ENCODE measurements around the gene MACROD2. TPM values are rescaled to one million over a fixed set of nuclear protein-coding genes. Genes with fewer than 3 reads are reported as not detected.

MACROD2 gene
- total RNA-seq, 1 experiment from 2014 or later = 3.7 TPM

DNA sequence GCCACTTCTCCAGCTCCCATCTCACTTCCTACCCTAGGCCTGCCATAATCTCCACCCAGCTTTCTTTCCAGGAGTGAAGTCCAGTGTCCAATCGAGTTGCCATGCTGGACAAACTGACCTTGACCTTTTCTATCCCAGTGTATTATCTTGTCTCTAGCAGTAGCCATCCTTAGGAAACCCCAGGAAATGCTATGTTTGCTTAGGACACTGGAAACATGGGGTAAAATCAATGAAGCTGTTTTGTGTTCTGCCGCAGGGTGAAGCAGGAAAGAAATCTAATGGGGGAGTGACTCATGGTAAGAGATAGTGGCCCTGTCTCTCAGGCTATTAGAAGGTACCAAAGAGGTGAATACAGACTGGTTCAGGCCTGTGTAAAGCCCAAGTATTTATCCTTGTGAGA lies 1452.2 kb downstream of the MACROD2 start:
- DNase-seq (ENCODE audit: low read depth, low spot score) (no peak), ATAC-seq (no peak)
- Histone ChIP-seq H3K9me3 (ENCODE audit: control insufficient read depth in 1 of 2, insufficient read depth in 1 of 2, low read depth in 1 of 2, low read length in 2 of 2) (peaks cover 4 to 17% of the 10 kb centered on the region in 2 experiments; a peak in 2 of 4 replicates), H3K4me1 (ENCODE audit: control insufficient read depth in 1 of 2, insufficient read depth in 2 of 2, low read length in 2 of 2) (no peaks in the 10 kb centered on the region), H3K27me3 (ENCODE audit: insufficient read depth, low read length) (no peaks in the 10 kb centered on the region), H4K20me1 (ENCODE audit: insufficient read depth) (no peaks in the 10 kb centered on the region), H3K27ac (ENCODE audit: low read depth, low read length) (no peak overlapping the region), H3K36me3 (ENCODE audit: control insufficient read depth in 1 of 2, insufficient read depth in 2 of 2, low read length in 2 of 2) (no peaks in the 10 kb centered on the region), H3K79me2 (ENCODE audit: insufficient read depth, low read length) (no peaks in the 10 kb centered on the region), H3K9ac (ENCODE audit: low read length) (no peak overlapping the region), H3K4me3 (replicated peaks in 1 of 2; ENCODE audit: low read depth in 1 of 2, low read length in 2 of 2) (no peak overlapping the region), H3K9me2 (ENCODE audit: insufficient read depth) (no peaks in the 10 kb centered on the region), H3K4me2 (ENCODE audit: low read length) (no peak overlapping the region), H2AFZ (ENCODE audit: low read depth, low read length, poor library complexity, severe bottlenecking) (no peak overlapping the region)
- ChIA-PET POLR2A (no interaction called here), CTCF (no interaction called here), RAD21 (ENCODE audit: low non-redundant PET in 1 of 2, low total read pairs in 2 of 2, uncharacterized antibody in 2 of 2, unreplicated experiment in 2 of 2) (no interaction called here)
- no peak for TF ChIP-seq CBX3 (IDR thresholded peaks at IDR 0.05; ENCODE audit: low read depth)
- no peak for TF ChIP-seq SP1 (IDR thresholded peaks at IDR 0.05; ENCODE audit: low read depth)
- no peak for TF ChIP-seq RAD21 (IDR thresholded peaks at IDR 0.05; ENCODE audit: low read depth)
- no peak for TF ChIP-seq FOSL1 (IDR thresholded peaks at IDR 0.05; ENCODE audit: low read depth)
- no peak for TF ChIP-seq POLR2AphosphoS5 (IDR thresholded peaks at IDR 0.05; ENCODE audit: low read depth, low read length)
- no peak for TF ChIP-seq ELF1 (IDR thresholded peaks at IDR 0.05; ENCODE audit: borderline replicate concordance, low read depth)
- intact Hi-C loops (cut with micrococcal nuclease) = no loop called here
- no TSS peak for BruUV-seq (replicated peaks)

DNA sequence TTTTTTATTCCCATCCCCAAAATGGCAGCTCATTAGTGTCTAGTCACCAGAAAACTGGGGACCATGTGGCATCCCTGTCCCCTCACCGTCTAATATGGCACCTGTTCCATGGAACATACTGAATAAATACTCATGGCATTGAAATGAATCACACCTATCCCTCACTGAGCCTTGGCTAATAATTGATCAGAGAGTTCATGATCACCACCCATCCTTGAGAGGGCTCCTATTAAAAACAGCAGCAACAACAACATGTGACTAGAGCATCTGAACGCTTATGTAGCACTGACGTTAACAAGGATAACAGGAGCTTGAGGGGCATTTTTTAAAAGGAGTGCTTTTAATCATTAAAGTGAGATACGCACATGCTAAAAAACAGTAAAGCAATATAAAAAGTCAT lies 1453.7 kb downstream of the MACROD2 start:
- ATAC-seq = no peak
- H3K9ac ChIP-seq (ENCODE audit: low read length) = no peak overlapping the region
- POLR2A ChIA-PET = no interaction called here
- H3K9me2 ChIP-seq (ENCODE audit: insufficient read depth) = no peaks in the 10 kb centered on the region
- no peaks in the 10 kb centered on the region for H4K20me1 ChIP-seq (ENCODE audit: insufficient read depth)
- TF ChIP-seq RAD21 (IDR thresholded peaks at IDR 0.05; ENCODE audit: low read depth) (no peak), EZH2phosphoT487 (IDR thresholded peaks at IDR 0.05; ENCODE audit: borderline replicate concordance) (no peak), ZNF274 (IDR thresholded peaks at IDR 0.05; ENCODE audit: low read depth, low read length) (no peak), SRF (IDR thresholded peaks at IDR 0.05; ENCODE audit: low read depth) (no peak), ZFX (IDR thresholded peaks at IDR 0.05) (no peak), CBX3 (IDR thresholded peaks at IDR 0.05; ENCODE audit: low read depth) (no peak), TCF7L2 (IDR thresholded peaks at IDR 0.05; ENCODE audit: borderline replicate concordance, extremely low read depth, insufficient read depth, insufficient read length) (no peak), EGR1 (IDR thresholded peaks at IDR 0.05; ENCODE audit: low read depth) (no peak), POLR2AphosphoS5 (IDR thresholded peaks at IDR 0.05; ENCODE audit: low read depth, low read length) (no peak), YY1 (IDR thresholded peaks at IDR 0.05; ENCODE audit: extremely low read depth, insufficient replicate concordance, low read depth, low read length) (no peak), FOSL1 (IDR thresholded peaks at IDR 0.05; ENCODE audit: low read depth) (no peak)
- TF ChIP-seq, protein P1, sequence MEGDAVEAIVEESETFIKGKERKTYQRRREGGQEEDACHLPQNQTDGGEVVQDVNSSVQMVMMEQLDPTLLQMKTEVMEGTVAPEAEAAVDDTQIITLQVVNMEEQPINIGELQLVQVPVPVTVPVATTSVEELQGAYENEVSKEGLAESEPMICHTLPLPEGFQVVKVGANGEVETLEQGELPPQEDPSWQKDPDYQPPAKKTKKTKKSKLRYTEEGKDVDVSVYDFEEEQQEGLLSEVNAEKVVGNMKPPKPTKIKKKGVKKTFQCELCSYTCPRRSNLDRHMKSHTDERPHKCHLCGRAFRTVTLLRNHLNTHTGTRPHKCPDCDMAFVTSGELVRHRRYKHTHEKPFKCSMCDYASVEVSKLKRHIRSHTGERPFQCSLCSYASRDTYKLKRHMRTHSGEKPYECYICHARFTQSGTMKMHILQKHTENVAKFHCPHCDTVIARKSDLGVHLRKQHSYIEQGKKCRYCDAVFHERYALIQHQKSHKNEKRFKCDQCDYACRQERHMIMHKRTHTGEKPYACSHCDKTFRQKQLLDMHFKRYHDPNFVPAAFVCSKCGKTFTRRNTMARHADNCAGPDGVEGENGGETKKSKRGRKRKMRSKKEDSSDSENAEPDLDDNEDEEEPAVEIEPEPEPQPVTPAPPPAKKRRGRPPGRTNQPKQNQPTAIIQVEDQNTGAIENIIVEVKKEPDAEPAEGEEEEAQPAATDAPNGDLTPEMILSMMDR (IDR thresholded peaks at IDR 0.05 in 2 of 3, conservative IDR thresholded peaks at IDR 0.05 in 1 of 3; ENCODE audit: borderline replicate concordance in 1 of 3, insufficient read depth in 1 of 3, low read depth in 2 of 3, low read length in 2 of 3) = no peak
- TF ChIP-seq, protein P2, sequence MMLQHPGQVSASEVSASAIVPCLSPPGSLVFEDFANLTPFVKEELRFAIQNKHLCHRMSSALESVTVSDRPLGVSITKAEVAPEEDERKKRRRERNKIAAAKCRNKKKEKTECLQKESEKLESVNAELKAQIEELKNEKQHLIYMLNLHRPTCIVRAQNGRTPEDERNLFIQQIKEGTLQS (IDR thresholded peaks at IDR 0.05) = no peak
- TF ChIP-seq, protein P3, sequence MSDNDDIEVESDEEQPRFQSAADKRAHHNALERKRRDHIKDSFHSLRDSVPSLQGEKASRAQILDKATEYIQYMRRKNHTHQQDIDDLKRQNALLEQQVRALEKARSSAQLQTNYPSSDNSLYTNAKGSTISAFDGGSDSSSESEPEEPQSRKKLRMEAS (IDR thresholded peaks at IDR 0.05) = no peak
- no peaks in the 10 kb centered on the region for H3K4me1 ChIP-seq (ENCODE audit: control insufficient read depth in 1 of 2, insufficient read depth in 2 of 2, low read length in 2 of 2)
- CTCF ChIA-PET = no interaction called here
- intact Hi-C loops (cut with micrococcal nuclease) = no loop called here
- H3K4me3 ChIP-seq (replicated peaks in 1 of 2; ENCODE audit: low read depth in 1 of 2, low read length in 2 of 2) = no peak overlapping the region
- H3K27ac ChIP-seq (ENCODE audit: low read depth, low read length) = no peak overlapping the region
- peaks cover 3 to 14% of the 10 kb centered on the region in 2 experiments; a peak in 2 of 4 replicates for H3K9me3 ChIP-seq (ENCODE audit: control insufficient read depth in 1 of 2, insufficient read depth in 1 of 2, low read depth in 1 of 2, low read length in 2 of 2)
- H3K4me2 ChIP-seq (ENCODE audit: low read length) = no peak overlapping the region
- H2AFZ ChIP-seq (ENCODE audit: low read depth, low read length, poor library complexity, severe bottlenecking) = no peak overlapping the region
- no TSS peak for BruUV-seq (replicated peaks)
- H3K79me2 ChIP-seq (ENCODE audit: insufficient read depth, low read length) = no peaks in the 10 kb centered on the region
- DNase-seq (ENCODE audit: low read depth, low spot score) = no peak
- no peaks in the 10 kb centered on the region for H3K27me3 ChIP-seq (ENCODE audit: insufficient read depth, low read length)
- H3K36me3 ChIP-seq (ENCODE audit: control insufficient read depth in 1 of 2, insufficient read depth in 2 of 2, low read length in 2 of 2) = no peaks in the 10 kb centered on the region
- RAD21 ChIA-PET (ENCODE audit: low non-redundant PET in 1 of 2, low total read pairs in 2 of 2, uncharacterized antibody in 2 of 2, unreplicated experiment in 2 of 2) = no interaction called here

Data from HCT116 (cell line).